HG03139 (cell line): ENCODE results near the gene GNAT3.

ENCODE experiments used
- ATAC-seq: cut with Tn5 transposase; IDR thresholded peaks from one replicate; pipeline ENCODE4 v1.9.1; 2021; ENCODE audit not compliant: unreplicated experiment

GNAT3 gene

GRCh38 chr7:80505900-80506500 is 5.9 kb downstream of the GNAT3 start:
- ATAC-seq = no peak

- ATAC-seq = no peak
These were observed 11.5 kb downstream of the GNAT3 start for GRCh38 chr7:80500325-80500724.

GRCh38 chr7:80499350-80499953 is 12.4 kb downstream of the GNAT3 start:
- no peak for ATAC-seq

- no peak for ATAC-seq
These were observed 13.1 kb downstream of the GNAT3 start for GRCh38 chr7:80498481-80499349.

- ATAC-seq = no peak
These were observed 15.3 kb downstream of the GNAT3 start for GRCh38 chr7:80496586-80496985.

- ATAC-seq = no peak
These were observed 18.6 kb downstream of the GNAT3 start for GRCh38 chr7:80493121-80493849.

- ATAC-seq = no peak
These were observed 20.4 kb downstream of the GNAT3 start for GRCh38 chr7:80491462-80491861.

GRCh38 chr7:80488851-80489370 is 23.0 kb downstream of the GNAT3 start:
- no peak for ATAC-seq

GRCh38 chr7:80488406-80488805 is 23.5 kb downstream of the GNAT3 start:
- ATAC-seq = no peak

- ATAC-seq = no peak
These were observed 26.1 kb downstream of the GNAT3 start for GRCh38 chr7:80485721-80486120.

- no peak for ATAC-seq
These were observed 28.9 kb downstream of the GNAT3 start for GRCh38 chr7:80482950-80483349.

GRCh38 chr7:80481196-80481884 is 30.5 kb downstream of the GNAT3 start:
- ATAC-seq = no peak

- ATAC-seq = no peak
These were observed 31.3 kb downstream of the GNAT3 start for GRCh38 chr7:80480566-80480965.

- no peak for ATAC-seq
These were observed 33.2 kb downstream of the GNAT3 start for GRCh38 chr7:80478683-80479082.

GRCh38 chr7:80476035-80476434 is 35.8 kb downstream of the GNAT3 start:
- ATAC-seq = no peak

GRCh38 chr7:80475383-80475782 is 36.5 kb downstream of the GNAT3 start:
- no peak for ATAC-seq

- no peak for ATAC-seq
These were observed 38.1 kb downstream of the GNAT3 start for GRCh38 chr7:80473751-80474150.

- ATAC-seq = no peak
These were observed 39.2 kb downstream of the GNAT3 start for GRCh38 chr7:80472491-80473200.

GRCh38 chr7:80468931-80469714 is 42.7 kb downstream of the GNAT3 start:
- ATAC-seq = no peak
